Measurements from ENCODE around the gene SHOX. TPM values are rescaled to one million over a fixed set of nuclear protein-coding genes. Genes with fewer than 3 reads are reported as not detected.

Gene SHOX
- total RNA-seq, 1 experiment from 2014 or later, result not detected

- CTCF ChIA-PET, result no interaction called here
- RAD21 ChIA-PET (ENCODE audit: low non-redundant PET in 1 of 2, low total read pairs in 2 of 2, uncharacterized antibody in 2 of 2, unreplicated experiment in 2 of 2), result no interaction called here
Measured at GRCh38 chrX:581066-581465, 49.5 kb upstream of the SHOX start.

DNA sequence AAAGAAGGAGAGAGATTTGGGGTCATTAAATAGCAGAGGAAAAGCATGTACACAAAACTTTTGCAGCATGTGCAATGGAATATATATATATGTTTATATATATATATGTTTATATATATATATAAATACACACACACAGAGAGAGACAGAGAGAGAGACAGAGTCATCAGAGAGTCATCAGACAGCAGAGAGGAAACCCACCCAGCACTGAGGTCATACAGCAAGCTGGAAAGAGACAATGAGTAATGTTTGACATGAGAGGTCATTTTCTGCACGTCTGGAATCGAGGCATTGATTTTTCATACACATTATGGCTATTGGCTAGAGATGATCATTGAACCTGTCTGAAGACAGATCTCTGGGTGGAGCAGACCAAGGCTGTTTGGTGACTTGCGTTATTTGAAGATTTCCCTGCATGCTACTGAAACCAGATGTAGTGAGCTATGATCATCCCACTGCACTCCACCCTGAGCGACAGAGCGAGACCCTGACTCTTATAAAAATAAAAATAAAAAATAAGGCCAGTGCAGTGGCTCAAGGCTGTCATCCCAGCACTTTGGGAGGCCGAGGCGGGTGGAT, 48.8 kb upstream of the SHOX start:
- H3K9me2 ChIP-seq (ENCODE audit: insufficient read depth), result no peaks in the 10 kb centered on the region
- H3K4me3 ChIP-seq (replicated peaks in 1 of 2; ENCODE audit: low read depth in 1 of 2, low read length in 2 of 2), result no peak overlapping the region
- no peaks in the 10 kb centered on the region for H3K36me3 ChIP-seq (ENCODE audit: control insufficient read depth in 1 of 2, insufficient read depth in 2 of 2, low read length in 2 of 2)
- no peak overlapping the region for H2AFZ ChIP-seq (ENCODE audit: low read depth, low read length, poor library complexity, severe bottlenecking)
- H3K9me3 ChIP-seq (ENCODE audit: control insufficient read depth in 1 of 2, insufficient read depth in 1 of 2, low read depth in 1 of 2, low read length in 2 of 2), result no peaks in the 10 kb centered on the region
- ATAC-seq (no peak), DNase-seq (ENCODE audit: low read depth, low spot score) (no peak)
- TF ChIP-seq POLR2AphosphoS5 (IDR thresholded peaks at IDR 0.05; ENCODE audit: low read depth, low read length) (no peak), YY1 (IDR thresholded peaks at IDR 0.05; ENCODE audit: extremely low read depth, insufficient replicate concordance, low read depth, low read length) (no peak), TCF7L2 (IDR thresholded peaks at IDR 0.05; ENCODE audit: borderline replicate concordance, extremely low read depth, insufficient read depth, insufficient read length) (no peak), EGR1 (IDR thresholded peaks at IDR 0.05; ENCODE audit: low read depth) (no peak), CEBPB (IDR thresholded peaks at IDR 0.05; ENCODE audit: low read depth) (no peak)
- TF ChIP-seq, protein P1, sequence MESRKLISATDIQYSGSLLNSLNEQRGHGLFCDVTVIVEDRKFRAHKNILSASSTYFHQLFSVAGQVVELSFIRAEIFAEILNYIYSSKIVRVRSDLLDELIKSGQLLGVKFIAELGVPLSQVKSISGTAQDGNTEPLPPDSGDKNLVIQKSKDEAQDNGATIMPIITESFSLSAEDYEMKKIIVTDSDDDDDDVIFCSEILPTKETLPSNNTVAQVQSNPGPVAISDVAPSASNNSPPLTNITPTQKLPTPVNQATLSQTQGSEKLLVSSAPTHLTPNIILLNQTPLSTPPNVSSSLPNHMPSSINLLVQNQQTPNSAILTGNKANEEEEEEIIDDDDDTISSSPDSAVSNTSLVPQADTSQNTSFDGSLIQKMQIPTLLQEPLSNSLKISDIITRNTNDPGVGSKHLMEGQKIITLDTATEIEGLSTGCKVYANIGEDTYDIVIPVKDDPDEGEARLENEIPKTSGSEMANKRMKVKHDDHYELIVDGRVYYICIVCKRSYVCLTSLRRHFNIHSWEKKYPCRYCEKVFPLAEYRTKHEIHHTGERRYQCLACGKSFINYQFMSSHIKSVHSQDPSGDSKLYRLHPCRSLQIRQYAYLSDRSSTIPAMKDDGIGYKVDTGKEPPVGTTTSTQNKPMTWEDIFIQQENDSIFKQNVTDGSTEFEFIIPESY (IDR thresholded peaks at IDR 0.05; ENCODE audit: extremely low read depth, insufficient replicate concordance, low read length), result no peak
- H3K27ac ChIP-seq (ENCODE audit: low read depth, low read length), result no peak overlapping the region
- RAD21 ChIA-PET (ENCODE audit: low non-redundant PET in 1 of 2, low total read pairs in 2 of 2, uncharacterized antibody in 2 of 2, unreplicated experiment in 2 of 2), result no interaction called here
- BruUV-seq (replicated peaks), result no TSS peak
- H3K79me2 ChIP-seq (ENCODE audit: insufficient read depth, low read length), result no peaks in the 10 kb centered on the region
- no peaks in the 10 kb centered on the region for H3K27me3 ChIP-seq (ENCODE audit: insufficient read depth, low read length)
- no peaks in the 10 kb centered on the region for H3K4me1 ChIP-seq (ENCODE audit: control insufficient read depth in 1 of 2, insufficient read depth in 2 of 2, low read length in 2 of 2)
- POLR2A ChIA-PET, result no interaction called here
- H3K4me2 ChIP-seq (ENCODE audit: low read length), result no peak overlapping the region
- CTCF ChIA-PET, result no interaction called here
- H3K9ac ChIP-seq (ENCODE audit: low read length), result no peak overlapping the region
- intact Hi-C loops (cut with micrococcal nuclease), result no loop called here
- H4K20me1 ChIP-seq (ENCODE audit: insufficient read depth), result no peaks in the 10 kb centered on the region

More at GRCh38 chrX:581066-581465, 49.5 kb upstream of the SHOX start:
- TF ChIP-seq ZFX (IDR thresholded peaks at IDR 0.05), result no peak
- TF ChIP-seq CBX3 (IDR thresholded peaks at IDR 0.05; ENCODE audit: low read depth), result no peak
- no peak for TF ChIP-seq SIN3A (IDR thresholded peaks at IDR 0.05; ENCODE audit: low read depth)
- no peak for TF ChIP-seq ELF1 (IDR thresholded peaks at IDR 0.05; ENCODE audit: borderline replicate concordance, low read depth)
- Histone ChIP-seq H3K9ac (ENCODE audit: low read length) (no peak overlapping the region), H3K9me2 (ENCODE audit: insufficient read depth) (no peaks in the 10 kb centered on the region), H3K9me3 (ENCODE audit: control insufficient read depth in 1 of 2, insufficient read depth in 1 of 2, low read depth in 1 of 2, low read length in 2 of 2) (no peaks in the 10 kb centered on the region), H4K20me1 (ENCODE audit: insufficient read depth) (no peaks in the 10 kb centered on the region), H3K4me2 (ENCODE audit: low read length) (no peak overlapping the region), H3K4me3 (replicated peaks in 1 of 2; ENCODE audit: low read depth in 1 of 2, low read length in 2 of 2) (no peak overlapping the region), H3K36me3 (ENCODE audit: control insufficient read depth in 1 of 2, insufficient read depth in 2 of 2, low read length in 2 of 2) (no peaks in the 10 kb centered on the region), H2AFZ (ENCODE audit: low read depth, low read length, poor library complexity, severe bottlenecking) (no peak overlapping the region), H3K4me1 (ENCODE audit: control insufficient read depth in 1 of 2, insufficient read depth in 2 of 2, low read length in 2 of 2) (no peaks in the 10 kb centered on the region), H3K79me2 (ENCODE audit: insufficient read depth, low read length) (no peaks in the 10 kb centered on the region), H3K27me3 (ENCODE audit: insufficient read depth, low read length) (no peaks in the 10 kb centered on the region), H3K27ac (ENCODE audit: low read depth, low read length) (no peak overlapping the region)
- POLR2A ChIA-PET, result no interaction called here
- no TSS peak for BruUV-seq (replicated peaks)
- DNase-seq (ENCODE audit: low read depth, low spot score) (no peak), ATAC-seq (no peak)
- intact Hi-C loops (cut with micrococcal nuclease), result no loop called here
